NCI-H1930 (cell line): ENCODE measurements around the gene ACOT7.
"Not testable (repeated sequence)": the region's sequence is repeated elsewhere in the genome, so short reads cannot be mapped to it uniquely, and the experiment has no call there.

ENCODE experiments used
- DNase-seq, 2 experiments: peaks; one replicate each; lab custom pipeline; 2025; lab: John Stamatoyannopoulos, UW

The ACOT7 gene

DNA sequence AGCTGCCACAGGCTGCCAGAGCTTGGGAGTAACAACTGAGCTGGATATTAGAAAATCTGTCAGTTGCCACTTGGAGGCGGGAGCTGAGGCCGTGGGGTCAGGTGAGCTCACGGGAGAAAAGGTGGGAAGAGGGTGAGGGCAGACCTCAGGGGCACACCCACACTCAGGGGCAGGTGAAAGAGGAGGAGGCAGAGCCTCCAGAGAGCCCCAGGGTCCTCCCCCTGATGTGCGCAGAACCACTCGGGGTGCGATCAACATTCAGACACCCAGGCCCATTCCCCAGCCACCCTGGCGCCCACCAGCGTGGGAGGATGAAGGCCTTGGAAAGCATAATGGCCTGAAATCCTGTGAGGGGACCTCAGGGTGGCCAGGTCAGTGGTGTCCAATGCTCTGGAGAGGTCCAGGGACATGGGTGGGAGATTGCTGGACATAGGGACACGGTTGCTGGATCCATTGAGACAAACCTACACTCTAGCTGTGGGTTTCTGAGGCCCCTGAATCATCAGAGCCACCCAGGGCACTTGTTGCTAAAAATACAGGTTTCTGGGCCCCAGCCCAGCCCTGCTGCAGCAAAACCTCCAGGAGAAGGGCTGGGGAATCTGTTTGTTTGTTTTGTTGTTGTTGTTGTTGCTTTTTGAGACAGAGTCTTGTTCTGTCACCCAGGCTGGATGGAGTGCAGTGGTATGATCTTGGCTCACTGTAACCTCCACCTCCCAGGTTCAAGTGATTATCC is 83.3 kb downstream of the ACOT7 start:
- DNase-seq: no peak

DNA sequence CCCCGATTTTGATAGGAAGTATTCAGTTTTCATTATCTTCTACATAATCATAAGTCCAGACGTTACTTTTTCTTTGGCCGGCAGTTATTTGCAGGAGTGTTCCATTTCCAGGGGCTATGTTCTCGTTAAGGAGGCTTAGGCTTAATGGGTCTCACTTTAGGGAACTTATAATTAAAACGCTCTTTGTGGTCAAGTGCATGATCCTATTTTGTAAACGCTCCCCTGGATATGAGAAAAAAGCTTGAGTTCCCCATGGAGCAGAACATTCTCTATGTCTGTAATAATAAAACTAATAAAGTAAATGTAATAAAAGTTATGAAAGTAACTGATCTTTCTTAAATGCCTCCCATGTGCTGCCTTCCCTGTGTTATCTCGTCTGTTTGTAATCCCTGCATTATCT is 84.0 kb downstream of the ACOT7 start:
- DNase-seq: no peak

DNA sequence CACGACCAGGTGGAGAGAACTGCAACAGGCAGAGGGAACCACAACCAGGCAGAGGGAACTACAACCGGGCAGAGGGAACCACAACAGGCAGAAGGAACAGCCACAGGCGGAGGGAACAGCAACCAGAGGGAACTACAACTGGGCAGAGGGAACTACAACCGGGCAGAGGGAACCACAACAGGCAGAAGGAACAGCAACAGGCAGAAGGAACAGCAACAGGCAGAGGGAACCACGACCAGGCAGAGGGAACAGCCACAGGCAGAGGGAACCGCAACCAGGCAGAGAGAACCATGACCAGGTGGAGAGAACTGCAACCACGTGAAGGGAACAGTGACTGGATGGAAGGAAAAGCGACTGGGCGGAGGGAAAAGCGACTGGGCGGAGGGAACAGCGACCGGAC is 85.1 kb downstream of the ACOT7 start:
- no peak for DNase-seq

DNA sequence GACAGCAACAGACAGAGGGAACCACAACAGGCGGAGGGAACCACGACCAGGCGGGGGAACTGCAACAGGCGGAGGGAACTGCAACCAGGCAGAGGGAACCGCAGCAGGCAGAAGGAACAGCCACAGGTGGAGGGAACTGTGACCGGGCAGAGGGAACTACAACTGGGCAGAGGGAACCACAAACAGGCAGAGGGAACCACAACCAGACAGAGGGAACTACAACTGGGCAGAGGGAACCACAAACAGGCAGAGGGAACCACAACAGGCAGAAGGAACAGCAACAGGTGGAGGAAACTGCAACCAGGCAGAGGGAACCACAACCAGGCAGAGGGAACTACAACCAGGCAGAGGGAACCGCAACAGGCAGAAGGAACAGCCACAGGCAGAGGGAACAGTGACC is 85.9 kb downstream of the ACOT7 start:
- DNase-seq: not testable (repeated sequence)

DNA sequence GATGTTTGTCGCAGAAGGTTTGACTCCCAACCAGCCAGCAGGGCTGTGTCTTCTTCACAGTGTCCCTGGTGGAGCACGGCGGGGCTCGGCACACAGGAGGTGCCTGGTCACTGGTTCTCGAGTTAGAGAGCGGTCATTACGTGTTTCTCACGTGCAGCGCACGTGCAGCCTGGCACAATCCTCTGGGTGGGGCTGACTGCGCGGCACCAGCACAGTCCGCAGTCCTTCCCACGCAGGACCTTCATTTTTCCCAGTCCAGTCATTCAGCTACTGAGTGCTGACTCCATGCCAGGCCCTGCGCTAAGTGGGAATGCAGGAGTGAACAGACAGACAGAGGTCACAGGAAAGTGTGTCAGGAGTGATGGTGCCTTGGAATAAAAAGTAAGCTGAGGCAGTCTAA is 86.5 kb downstream of the ACOT7 start:
- DNase-seq: no peak

DNA sequence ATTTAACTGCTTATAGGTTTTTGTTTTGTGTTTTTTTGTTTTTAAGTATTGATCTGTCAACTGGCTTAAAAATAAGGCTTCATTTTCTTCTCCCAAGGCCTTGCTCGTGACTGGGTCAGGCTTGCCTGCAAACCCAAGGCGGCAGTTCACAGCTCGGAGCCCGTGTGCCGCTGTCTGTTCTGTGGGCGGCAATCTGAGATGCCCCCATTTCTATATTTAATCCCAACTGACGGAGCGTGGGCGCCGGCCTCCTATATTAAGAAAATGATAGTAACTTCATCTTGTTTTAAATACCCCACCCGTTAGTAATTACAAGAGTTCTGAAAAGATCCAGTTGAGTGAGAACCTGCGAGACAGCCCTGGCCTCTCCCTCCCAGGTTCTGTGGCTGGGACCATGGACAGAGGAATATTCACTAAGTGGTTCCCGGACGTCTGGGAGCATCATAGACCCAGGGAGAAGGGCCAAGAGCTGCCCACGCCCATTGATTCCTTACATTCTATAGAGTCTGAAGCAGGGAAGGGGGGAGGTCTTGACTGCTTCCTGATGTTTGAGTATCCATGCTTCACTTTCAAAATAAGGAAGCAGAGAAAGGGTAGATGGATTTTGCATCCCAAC is 90.1 kb downstream of the ACOT7 start:
- DNase-seq: no peak

DNA sequence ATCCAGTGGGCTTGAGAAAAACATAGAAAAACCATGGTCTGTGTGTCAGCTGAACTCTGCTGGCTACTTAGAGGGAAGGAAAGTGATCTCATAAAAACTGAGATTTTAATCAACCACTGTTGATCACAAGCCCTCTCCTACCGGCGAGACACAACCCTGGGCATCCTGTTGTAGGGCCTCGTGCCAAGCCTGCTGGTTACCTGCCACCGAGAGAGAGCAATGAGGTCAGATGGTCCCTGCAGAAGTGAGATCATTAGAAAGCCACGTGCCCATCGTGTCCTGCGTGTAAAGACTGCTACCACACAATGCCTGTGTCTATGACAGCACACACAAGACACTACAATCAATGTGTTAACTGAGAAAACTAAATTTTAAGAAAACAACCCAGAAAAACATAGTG is 91.0 kb downstream of the ACOT7 start:
- no peak for DNase-seq

DNA sequence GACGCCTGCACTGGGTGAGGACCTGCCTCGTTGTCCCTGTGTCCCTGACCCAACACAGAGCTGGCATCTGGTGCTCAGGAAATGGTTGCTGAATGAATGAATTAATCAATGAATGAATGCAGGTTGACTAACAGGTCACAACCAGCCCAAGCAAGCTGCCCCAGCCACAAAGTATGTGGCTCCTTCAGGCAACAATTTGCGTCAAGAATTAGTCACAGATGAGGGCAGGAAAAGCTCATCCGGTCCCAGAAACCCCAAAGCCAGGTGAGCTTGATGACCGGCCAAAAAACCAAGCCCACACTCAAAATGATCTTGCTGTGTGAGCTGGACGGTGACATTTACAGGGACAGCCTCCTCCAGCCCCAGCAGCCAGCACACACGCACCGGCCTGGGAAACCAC is 92.0 kb downstream of the ACOT7 start:
- DNase-seq: no peak

DNA sequence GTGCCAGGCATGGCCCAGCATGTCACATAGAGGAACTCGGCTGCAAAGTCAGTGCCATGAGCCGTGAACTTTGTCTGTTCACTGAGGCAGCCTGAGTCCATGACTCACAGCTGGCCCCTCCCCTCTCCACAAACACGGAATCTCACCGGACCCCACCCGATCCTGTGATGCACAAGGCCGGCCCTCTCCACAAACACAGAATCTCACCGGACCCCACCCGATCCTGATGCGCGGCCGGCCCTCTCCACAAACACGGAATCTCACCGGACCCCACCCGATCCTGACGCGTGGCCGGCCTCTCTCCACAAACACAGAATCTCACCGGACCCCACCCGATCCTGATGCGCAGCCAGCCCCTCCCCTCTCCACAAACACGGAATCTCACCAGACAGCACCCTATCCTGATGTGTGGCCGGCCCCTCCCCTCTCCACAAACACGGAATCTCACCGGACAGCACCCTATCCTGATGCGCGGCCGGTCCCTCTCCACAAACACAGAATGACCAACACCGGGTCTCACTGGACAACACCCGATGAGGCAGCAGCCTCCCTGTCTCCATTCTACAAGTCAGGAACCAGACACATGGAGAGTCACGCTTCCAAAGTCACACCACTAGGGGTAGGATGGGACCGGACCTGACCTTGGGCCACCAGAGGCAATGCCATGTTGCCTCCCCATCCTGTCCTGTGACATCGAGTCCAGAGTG is 93.1 kb downstream of the ACOT7 start:
- no peak for DNase-seq

DNA sequence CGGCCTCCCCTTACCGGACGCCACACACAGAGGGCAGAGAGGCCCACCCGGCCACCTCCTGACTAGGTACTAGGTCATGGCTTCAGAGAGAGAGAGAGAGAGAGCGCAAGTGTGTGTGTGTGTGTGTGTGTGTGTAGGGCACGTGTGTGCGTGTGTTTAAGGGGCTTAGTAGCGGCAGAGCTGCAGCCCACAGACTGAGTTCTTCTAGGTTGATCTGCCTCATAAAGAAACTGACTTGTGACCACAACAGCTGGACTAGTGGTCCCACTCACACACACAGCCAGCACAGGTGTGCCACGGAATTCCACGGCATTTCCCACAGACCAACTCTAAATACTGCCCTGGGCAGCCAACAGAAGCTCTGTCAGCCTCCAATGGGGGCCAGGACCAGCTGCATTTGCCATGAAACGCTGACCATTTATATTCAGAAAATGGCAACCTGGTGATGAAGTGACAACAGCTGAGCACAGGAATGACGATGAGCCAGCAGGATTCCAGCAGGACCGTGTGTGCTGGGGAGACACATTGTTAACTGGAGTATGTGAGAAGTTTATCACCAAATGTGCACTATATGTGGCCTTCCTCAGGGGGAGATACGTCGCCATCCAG is 93.9 kb downstream of the ACOT7 start:
- no peak for DNase-seq

DNA sequence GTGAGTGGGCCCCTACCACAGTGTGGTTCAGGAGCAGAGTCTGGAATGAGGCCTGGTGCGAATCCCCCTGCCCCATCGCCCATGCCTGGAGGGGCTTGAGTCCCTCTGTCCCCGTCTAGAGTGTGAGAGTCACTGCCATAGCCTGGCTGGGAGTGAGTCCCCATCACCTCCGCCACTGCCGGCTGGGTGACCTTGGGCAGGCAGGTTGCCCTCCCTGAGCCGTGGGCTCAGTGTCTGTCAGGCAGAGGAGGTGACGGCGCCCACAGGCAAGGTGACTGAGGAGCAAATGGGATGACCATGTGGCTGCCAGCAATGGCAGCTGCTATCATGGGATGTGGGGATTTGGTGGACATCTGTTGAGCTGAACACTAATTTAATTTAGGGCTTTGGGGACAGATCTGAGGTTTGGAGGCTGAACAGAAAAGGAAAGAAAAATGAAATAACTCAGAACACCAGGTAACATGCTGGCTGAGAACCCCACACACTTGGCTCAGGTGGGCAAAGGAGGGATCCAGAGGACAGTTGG is 94.6 kb downstream of the ACOT7 start:
- DNase-seq: no peak

DNA sequence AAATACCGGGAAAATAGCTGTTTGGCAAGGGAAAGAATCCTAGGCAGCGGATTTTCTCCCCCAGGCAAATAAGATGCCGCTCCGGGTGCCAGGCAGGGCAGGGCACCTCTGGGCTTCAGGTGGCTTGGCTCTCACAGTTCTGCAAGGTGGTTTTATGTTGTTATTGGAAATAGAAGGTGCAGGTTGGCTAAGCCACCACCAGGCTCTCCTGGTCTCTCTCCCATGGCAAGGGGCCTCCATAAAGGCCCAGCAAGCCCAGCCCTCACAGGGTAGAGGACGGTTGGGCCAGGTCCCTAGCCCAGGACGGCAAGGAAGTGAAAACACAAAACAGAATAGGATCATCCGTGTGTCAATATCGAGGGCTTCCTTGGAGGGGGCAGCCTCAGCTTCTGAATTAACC is 95.0 kb downstream of the ACOT7 start:
- no peak for DNase-seq

DNA sequence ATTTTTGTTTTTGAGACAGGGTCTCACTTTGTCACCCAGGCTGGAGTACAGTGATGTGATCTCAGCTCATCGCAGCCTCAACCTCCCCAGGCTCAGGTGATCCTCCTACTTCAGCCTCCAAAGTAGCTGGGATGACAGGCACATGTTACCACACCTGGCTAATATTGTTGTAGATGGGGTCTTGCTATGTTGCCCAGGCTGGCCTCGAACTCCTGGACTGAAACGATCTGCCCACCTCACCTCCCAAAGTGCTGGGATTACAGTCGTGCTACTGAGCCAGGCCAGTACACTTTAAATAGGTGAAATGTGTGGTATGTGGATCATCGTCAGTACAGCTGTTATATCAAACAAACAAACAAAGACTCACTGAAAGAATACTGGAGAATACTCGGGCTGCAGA is 97.7 kb downstream of the ACOT7 start:
- DNase-seq: no peak

DNA sequence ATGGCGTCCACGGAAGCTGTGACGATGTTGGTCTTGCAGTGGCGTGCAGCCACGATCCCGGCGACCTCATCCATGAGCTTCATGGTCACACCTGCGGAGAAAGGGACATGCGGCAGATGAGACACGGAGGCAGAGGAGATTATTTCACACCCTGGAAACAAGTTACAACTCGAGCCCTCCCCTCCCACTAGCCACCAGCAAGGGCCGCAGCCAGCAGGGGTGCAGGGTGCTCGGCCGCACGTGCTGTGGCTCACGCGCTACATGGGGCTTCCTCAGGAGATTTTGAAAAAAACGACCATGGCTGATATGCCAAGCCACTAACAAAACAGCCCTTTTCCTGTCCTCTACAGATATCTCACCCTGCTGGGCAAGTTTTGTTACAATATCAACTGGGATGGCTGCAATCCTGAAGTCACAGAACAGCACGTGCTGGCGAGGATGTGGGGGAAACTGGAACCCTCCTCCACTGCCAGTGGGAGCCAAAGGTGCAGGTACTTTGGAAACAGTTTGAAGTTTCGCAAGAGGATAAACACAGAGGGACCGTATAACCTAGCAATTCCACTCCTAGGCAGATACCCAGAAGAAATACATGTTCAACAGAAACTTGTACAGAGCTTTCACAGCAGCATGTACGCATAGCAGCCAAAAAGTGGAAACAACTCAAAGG is 98.5 kb downstream of the ACOT7 start:
- DNase-seq: no peak

DNA sequence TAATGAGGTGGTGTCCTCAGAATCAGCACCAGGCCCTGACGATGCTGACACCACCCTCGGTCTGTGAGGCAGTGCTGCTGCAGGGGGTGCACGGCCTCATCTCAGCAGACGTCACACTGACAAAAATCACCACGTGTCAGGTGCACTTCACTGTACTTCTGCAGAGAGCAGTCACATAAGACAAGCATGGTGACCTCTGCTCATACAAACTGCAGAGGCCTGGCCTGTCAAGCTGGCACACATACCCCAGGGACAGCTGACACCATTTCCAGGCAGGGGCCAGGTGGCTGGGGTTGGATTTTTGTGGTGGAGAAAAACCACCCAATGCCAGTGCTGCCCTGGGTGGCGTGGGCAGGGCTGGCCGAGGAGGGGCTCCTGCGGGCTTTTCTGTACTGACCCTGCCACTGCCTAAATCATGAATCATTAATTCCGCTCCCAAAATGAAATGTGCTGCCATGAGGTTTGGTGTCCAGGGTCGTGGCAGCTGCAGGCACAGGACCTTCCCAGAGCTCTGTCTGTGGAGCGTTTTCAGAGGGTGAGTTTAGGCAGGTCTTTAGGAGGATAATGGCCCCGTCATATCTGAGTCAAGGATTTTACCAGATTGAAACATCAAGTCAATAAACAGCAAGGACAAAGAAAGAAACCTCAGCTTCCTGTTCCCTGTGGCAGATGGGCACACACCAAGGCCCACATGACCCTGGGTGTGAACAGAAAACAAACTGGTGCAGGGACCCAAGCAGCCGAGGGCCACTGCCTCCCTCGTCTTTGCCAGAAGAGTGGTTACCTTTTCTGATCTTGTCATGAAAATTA is 99.3 kb downstream of the ACOT7 start:
- DNase-seq: no peak

DNA sequence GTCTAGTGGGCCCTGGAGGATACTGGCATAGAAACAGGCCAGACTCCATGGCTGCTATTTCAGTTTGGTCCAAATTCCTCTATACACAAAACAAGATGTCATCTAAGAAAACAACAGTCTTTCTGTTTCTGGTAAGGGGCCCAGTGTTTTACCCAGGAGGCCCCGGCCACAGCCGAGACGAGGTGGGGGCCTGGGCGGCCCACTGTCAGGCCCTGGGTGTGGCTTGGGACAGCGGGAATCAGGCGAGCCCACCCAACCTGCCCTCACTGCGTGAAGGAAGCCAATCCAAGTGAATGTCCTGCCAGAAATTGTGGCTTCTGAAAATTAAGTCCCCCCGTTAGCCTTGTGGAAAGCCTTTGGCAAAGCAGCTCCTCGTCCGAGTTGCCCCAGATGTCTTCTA is 101.5 kb downstream of the ACOT7 start:
- DNase-seq: no peak

DNA sequence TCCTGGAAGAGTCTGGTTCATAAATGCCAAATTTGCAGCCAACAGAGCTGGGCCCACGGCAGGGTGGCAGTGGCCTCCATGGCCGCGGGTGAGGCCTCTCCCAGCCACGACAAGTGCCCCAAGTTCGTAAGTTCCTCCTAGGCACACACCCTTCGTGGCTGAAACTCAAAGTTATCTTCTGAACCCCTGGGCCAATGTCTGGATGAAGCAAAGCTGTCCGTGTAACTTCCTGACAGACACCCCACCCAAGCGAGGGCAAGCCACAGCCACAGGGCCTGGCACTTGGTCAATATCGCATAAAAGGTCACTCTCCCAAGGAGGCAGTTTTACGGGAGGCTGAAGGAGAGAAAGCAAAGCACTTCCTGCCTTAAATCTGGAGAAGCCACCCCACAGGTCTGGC is 104.9 kb downstream of the ACOT7 start:
- DNase-seq: no peak

DNA sequence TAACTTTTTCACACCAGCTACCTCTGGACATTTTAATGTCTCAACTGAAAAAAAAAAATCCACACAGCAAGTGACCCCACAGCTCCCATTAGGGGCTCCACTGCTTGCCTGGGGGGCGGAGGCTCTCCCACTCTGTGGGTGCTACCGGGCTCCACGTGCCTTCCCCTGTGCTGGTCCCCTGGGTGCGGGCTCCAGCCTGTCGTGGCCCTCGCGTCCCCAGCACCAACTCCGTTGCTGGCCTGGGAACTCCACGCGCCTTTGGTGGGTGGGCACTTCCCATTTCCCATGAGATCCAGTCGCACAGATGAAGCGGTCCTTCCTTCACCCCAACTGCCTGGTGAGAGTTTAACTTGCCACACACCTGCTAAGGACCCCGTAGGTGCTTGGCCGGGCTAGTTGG is 105.5 kb downstream of the ACOT7 start:
- no peak for DNase-seq

DNA sequence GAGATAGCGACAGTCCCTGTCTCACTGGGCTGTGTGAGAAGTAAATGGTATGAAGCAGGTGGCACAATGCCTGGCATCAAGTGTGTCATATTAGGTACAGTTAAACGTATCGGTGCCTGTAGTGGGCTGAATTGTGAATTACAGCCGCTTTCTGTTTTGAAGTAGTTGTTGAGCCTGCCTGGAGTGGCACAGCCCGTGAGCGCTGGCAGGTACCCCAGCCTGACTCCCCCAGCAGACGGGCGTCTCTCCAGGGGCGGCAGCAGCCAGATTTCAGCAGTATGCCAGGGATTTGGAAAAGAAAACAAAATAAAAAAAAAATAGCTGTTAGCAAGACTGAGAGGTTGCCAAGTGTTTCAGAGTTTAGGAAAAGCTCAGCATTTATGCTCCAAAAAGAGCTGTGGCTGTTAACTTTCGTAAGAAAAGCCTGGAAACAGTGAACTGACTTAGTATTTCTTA is 106.1 kb downstream of the ACOT7 start:
- no peak for DNase-seq

DNA sequence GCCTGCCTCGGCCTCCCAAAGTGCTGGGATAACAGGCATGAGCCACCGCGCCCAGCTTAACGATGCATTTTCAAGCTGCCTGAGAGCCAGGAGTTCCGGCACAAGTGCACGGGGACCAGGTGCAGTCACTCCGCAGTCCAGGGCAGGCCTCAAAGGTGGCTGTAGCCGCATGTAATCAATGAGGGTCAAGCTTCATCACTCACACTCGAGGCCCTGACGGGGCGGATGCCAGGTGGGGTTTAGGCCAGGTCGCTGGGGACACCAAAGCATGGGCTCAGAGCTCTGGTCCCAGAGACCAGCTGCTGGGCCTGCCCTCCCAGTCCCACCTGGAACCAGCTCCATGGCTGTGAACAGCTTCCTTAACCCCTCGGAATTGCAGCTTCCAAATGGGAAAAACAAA is 106.5 kb downstream of the ACOT7 start:
- no peak for DNase-seq

DNA sequence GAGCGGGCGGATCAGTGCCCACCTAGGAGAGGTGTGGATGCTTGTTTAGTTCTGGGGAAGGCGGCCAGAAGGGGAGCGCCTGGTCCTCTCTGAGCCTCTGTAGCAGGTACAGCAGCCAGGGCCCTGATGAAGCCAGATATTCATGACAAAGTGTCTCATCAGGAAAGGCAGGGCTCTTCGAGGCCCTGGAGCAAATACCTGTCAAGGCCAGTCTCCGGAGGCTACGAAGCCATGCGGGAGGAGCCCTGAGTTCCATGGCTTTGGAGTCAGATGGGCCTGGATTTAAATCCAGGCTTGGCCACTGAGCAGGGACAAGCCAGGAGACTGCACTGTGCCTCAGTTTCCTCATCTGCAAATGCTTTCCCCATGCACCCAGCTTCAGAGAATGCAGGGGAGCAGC is 107.3 kb downstream of the ACOT7 start:
- DNase-seq: no peak
